HCT116 (cell line): ENCODE measurements around the gene FGD4. TPM values are rescaled to one million over a fixed set of nuclear protein-coding genes. Genes with fewer than 3 reads are reported as not detected.

ENCODE experiments used
- ATAC-seq: fragments of 200-7000 bp; cut with Tn5 transposase; 2 replicates; pipeline ENCODE4 v1.9.1; 2020; ENCODE audit warnings: mild to moderate bottlenecking, moderate library complexity
- BruUV-seq: library from RNA; stranded (reverse); fragments of 400-500 nt; replicated peaks from 2 replicates; lab custom pipeline; 2021; lab: Mats Ljungman, UMichigan
- CTCF ChIA-PET: fragments of 300-600 bp; sonication (Branson Sonifier 250); formaldehyde crosslinking; loops from one replicate; lab custom pipeline; 2021; ENCODE audit warnings: antibody characterized with exemption; lab: Charles Lee
- POLR2A ChIA-PET: fragments of 300-600, 350-600 bp; sonication (Branson Sonifier 250); formaldehyde crosslinking; loops from one replicate; lab custom pipeline; 2021; ENCODE audit warnings: antibody characterized with exemption; lab: Charles Lee
- RAD21 ChIA-PET, 2 experiments: fragments of 300-600 bp; sonication (Branson Sonifier 250); formaldehyde crosslinking; loops; one replicate each; lab custom pipeline; 2023; ENCODE audit warnings: low total read pairs in 2 of 2; ENCODE audit not compliant: uncharacterized antibody in 2 of 2, unreplicated experiment in 2 of 2, low non-redundant PET in 1 of 2; lab: Charles Lee
- DNase-seq: peaks from one replicate; pipeline ENCODE4 v3.0.0-alpha.2; 2010; ENCODE audit warnings: low read depth, low spot score
- H2AFZ ChIP-seq: fragments of 200-600 bp; shearing (Covaris generic), sonication (generic); 2 replicates; pipeline ENCODE4 v1.6.1; 2017; ENCODE audit warnings: low read depth, mixed run types, mixed read lengths, antibody characterized with exemption, low read length; ENCODE audit not compliant: poor library complexity, severe bottlenecking
- H3K27ac ChIP-seq: 2 replicates; pipeline ENCODE4 v1.5.1; 2012; ENCODE audit warnings: low read depth, low read length
- H3K27me3 ChIP-seq: fragments of 200-600 bp; sonication (generic); 2 replicates; pipeline ENCODE4 v1.6.1; 2016; ENCODE audit warnings: mixed run types, low read length, mixed read lengths; ENCODE audit not compliant: insufficient read depth
- H3K36me3 ChIP-seq, 2 experiments: fragments of 200-500 bp in 1 of 2; fragments of 200-600 bp in 1 of 2; sonication (Bioruptor generic) in 1 of 2; sonication (generic) in 1 of 2; 2 replicates each; pipeline versions ENCODE4 v1.5.1 to v1.6.1; 2014 to 2016; ENCODE audit warnings: low read length in 2 of 2, inconsistent platforms in 1 of 2, mixed read lengths in 1 of 2, mixed run types in 1 of 2; ENCODE audit not compliant: insufficient read depth in 2 of 2, control insufficient read depth in 1 of 2
- H3K4me1 ChIP-seq, 2 experiments: fragments of 200-600 bp in 1 of 2; sonication (generic) in 1 of 2; 2 replicates each; pipeline versions ENCODE4 v1.5.1 to v1.6.1; 2012 to 2017; ENCODE audit warnings: low read length in 2 of 2, inconsistent platforms in 1 of 2, mild to moderate bottlenecking in 1 of 2, mixed read lengths in 1 of 2, mixed run types in 1 of 2, moderate library complexity in 1 of 2; ENCODE audit not compliant: insufficient read depth in 2 of 2, control insufficient read depth in 1 of 2
- H3K4me2 ChIP-seq: fragments of 200-600 bp; sonication (generic); 2 replicates; pipeline ENCODE4 v1.6.1; 2017; ENCODE audit warnings: mixed run types, low read length, mixed read lengths
- H3K4me3 ChIP-seq, 2 experiments: fragments of 200-600 bp in 1 of 2; sonication (generic) in 1 of 2; replicated peaks in 1 of 2; 2 replicates each; pipeline ENCODE4 v1.5.1; 2011 to 2016; ENCODE audit warnings: low read length in 2 of 2, control low read depth in 1 of 2, low read depth in 1 of 2, mild to moderate bottlenecking in 1 of 2, mixed read lengths in 1 of 2, mixed run types in 1 of 2
- H3K79me2 ChIP-seq: fragments of 200-600 bp; sonication (generic); 2 replicates; pipeline ENCODE4 v1.6.1; 2017; ENCODE audit warnings: mild to moderate bottlenecking, mixed run types, low read length, moderate library complexity, mixed read lengths; ENCODE audit not compliant: insufficient read depth
- H3K9ac ChIP-seq: fragments of 200-600 bp; sonication (generic); 2 replicates; pipeline ENCODE4 v1.6.1; 2016; ENCODE audit warnings: low read length, mixed read lengths
- H3K9me2 ChIP-seq: fragments of 200-600 bp; sonication (generic), shearing (Covaris generic); 2 replicates; pipeline ENCODE4 v1.6.1; 2017; ENCODE audit warnings: mixed run types, mild to moderate bottlenecking, moderate library complexity; ENCODE audit not compliant: insufficient read depth
- H3K9me3 ChIP-seq, 2 experiments: fragments of 200-500 bp in 1 of 2; fragments of 200-600 bp in 1 of 2; sonication (Bioruptor generic) in 1 of 2; sonication (generic) in 1 of 2; 2 replicates each; pipeline ENCODE4 v1.6.1; 2014 to 2017; ENCODE audit warnings: low read length in 2 of 2, mixed read lengths in 2 of 2, inconsistent platforms in 1 of 2, low read depth in 1 of 2, mild to moderate bottlenecking in 1 of 2, mixed run types in 1 of 2, moderate library complexity in 1 of 2; ENCODE audit not compliant: control insufficient read depth in 1 of 2, insufficient read depth in 1 of 2
- H4K20me1 ChIP-seq: fragments of 200-600 bp; sonication (generic), shearing (Covaris generic); 2 replicates; pipeline ENCODE4 v1.6.1; 2017; ENCODE audit warnings: mixed run types, mild to moderate bottlenecking, moderate library complexity; ENCODE audit not compliant: insufficient read depth
- CBX3 ChIP-seq: IDR thresholded peaks from 2 replicates; pipeline ENCODE4 v1.6.1; 2012; ENCODE audit warnings: low read depth
- EGR1 ChIP-seq: IDR thresholded peaks from 2 replicates; pipeline ENCODE4 v1.6.1; 2012; ENCODE audit warnings: low read depth
- POLR2A ChIP-seq: IDR thresholded peaks from 2 replicates; pipeline ENCODE4 v1.7.0; 2011; ENCODE audit warnings: borderline replicate concordance; ENCODE audit not compliant: insufficient read depth, insufficient read length; ENCODE audit errors: extremely low read depth
- RAD21 ChIP-seq: IDR thresholded peaks from 2 replicates; pipeline ENCODE4 v1.6.1; 2012; ENCODE audit warnings: low read depth, mild to moderate bottlenecking
- SP1 ChIP-seq: IDR thresholded peaks from 2 replicates; pipeline ENCODE4 v1.6.1; 2012; ENCODE audit warnings: low read depth
- SRF ChIP-seq: IDR thresholded peaks from 2 replicates; pipeline ENCODE4 v1.6.1; 2012; ENCODE audit warnings: low read depth
- intact Hi-C: fragments of 100-400 bp; cut with micrococcal nuclease; formaldehyde crosslinking; loops from 2 replicates; pipeline ENCODE4 v1.10.0; 2022
- total RNA-seq: library from RNA; stranded (reverse); gene quantifications from one replicate; pipeline ENCODE4 v1.2.1, GENCODE V29; 2021; ENCODE audit not compliant: unreplicated experiment
- TF ChIP-seq, protein P1 (sequence below): IDR thresholded peaks from 2 replicates; pipeline ENCODE4 v1.6.1; 2012
- TF ChIP-seq, protein P2 (sequence below): IDR thresholded peaks from 2 replicates; pipeline ENCODE4 v1.6.1; 2011; ENCODE audit warnings: mild to moderate bottlenecking, low read length, moderate library complexity; ENCODE audit not compliant: insufficient replicate concordance; ENCODE audit errors: extremely low read depth

The FGD4 gene
- total RNA-seq, 1 experiment from 2014 or later = 7.7 TPM

DNA sequence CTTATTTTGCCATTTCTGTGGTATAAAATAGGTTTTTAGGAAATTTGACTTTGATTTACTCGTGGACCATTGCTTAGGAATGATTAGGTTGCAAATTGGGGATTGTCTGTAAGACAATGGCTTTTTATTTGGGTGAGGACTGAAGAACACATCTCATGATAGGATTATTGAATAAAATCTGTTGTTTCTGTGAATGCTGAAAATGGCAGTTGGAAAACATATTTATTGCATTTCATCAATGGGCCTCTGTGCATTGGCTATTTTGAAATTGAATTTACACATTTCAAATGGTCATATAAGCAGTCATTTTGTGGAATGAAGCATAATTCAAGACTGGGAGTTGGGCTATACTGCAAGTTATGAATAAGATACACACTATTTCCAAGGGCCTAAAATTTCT, 46.0 kb downstream of the FGD4 start:
- DNase-seq (no peak), ATAC-seq (no peak)
- Histone ChIP-seq H3K9ac (no peak overlapping the region), H3K9me2 (no peaks in the 10 kb centered on the region), H3K4me2 (peak overlapping the region; percentile 57), H3K4me3 (no peak overlapping the region), H3K36me3 (no peaks in the 10 kb centered on the region), H3K79me2 (peaks cover 5% of the 10 kb centered on the region), H3K27me3 (no peaks in the 10 kb centered on the region), H2AFZ (no peak overlapping the region), H3K27ac (no peak overlapping the region), H3K9me3 (no peaks in the 10 kb centered on the region), H3K4me1 (peaks cover 30 to 56% of the 10 kb centered on the region in 2 experiments), H4K20me1 (no peaks in the 10 kb centered on the region)
- intact Hi-C loops = no loop called here
- no TSS peak for BruUV-seq
- POLR2A ChIA-PET = no interaction called here
- RAD21 ChIA-PET = no interaction called here
- CTCF ChIA-PET = no interaction called here
- TF ChIP-seq RAD21 (no peak), SP1 (no peak), EGR1 (no peak), POLR2A (no peak), SRF (no peak), CBX3 (no peak)
- TF ChIP-seq, protein P1, sequence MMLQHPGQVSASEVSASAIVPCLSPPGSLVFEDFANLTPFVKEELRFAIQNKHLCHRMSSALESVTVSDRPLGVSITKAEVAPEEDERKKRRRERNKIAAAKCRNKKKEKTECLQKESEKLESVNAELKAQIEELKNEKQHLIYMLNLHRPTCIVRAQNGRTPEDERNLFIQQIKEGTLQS = no peak
- TF ChIP-seq, protein P2, sequence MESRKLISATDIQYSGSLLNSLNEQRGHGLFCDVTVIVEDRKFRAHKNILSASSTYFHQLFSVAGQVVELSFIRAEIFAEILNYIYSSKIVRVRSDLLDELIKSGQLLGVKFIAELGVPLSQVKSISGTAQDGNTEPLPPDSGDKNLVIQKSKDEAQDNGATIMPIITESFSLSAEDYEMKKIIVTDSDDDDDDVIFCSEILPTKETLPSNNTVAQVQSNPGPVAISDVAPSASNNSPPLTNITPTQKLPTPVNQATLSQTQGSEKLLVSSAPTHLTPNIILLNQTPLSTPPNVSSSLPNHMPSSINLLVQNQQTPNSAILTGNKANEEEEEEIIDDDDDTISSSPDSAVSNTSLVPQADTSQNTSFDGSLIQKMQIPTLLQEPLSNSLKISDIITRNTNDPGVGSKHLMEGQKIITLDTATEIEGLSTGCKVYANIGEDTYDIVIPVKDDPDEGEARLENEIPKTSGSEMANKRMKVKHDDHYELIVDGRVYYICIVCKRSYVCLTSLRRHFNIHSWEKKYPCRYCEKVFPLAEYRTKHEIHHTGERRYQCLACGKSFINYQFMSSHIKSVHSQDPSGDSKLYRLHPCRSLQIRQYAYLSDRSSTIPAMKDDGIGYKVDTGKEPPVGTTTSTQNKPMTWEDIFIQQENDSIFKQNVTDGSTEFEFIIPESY = no peak
